ENCODE measurements around the gene PRDM1. TPM values are rescaled to one million over a fixed set of nuclear protein-coding genes. Genes with fewer than 3 reads are reported as not detected.
A peak's percentile ranks its signal among the peaks of the same experiment; 100 is the strongest.

PRDM1 gene
- polyA plus RNA-seq (2011; rRNA removed) (4.6 and 5.2 TPM in 2 replicates), polyA minus RNA-seq (2011; rRNA and poly(A)+ RNA removed) (10.7 and 12.6 TPM in 2 replicates)

DNA sequence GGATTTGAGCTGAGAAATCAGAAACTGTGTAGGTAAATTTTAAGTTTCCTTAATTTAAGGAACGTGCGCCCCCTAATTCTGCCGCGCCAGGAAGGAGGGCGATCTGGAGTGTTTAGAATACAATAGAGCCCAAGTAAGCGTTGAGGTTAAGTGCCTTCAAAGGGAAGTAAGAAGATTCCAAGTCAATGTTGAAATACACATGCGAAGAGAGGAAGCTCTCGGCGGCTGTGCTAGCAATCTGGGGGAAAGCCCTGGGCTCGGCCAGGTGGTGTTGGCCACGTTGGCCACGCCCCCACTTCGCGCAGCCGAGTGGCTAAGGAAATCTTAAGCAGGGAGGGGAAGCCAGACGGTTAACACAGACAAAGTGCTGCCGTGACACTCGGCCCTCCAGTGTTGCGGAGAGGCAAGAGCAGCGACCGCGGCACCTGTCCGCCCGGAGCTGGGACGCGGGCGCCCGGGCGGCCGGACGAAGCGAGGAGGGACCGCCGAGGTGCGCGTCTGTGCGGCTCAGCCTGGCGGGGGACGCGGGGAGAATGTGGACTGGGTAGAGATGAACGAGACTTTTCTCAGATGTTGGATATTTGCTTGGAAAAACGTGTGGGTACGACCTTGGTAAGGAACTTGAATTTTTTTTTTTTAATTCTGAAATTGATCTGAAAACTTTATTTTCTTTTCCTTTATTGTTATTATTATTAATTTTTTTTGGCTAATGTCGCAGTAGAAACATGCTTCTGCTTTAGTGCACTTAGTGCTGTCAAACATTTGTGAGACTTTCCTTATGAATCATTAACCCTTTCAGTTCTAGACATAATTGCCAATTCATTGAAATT, at the start of gene PRDM1:
Gene PRDM1 (plus strand): TSS at position 353 of the 830 bp plus-strand sequence. CDS start 218 bp downstream, at position 571.
- CTCF ChIA-PET, result interaction anchor here (0.6 to 3.3 kb wide), 21 partner anchors 8 to 654 kb away, joined by 3 to 26 read pairs (median 3); no protein-coding TSS in a partner anchor
- peak; percentile 20; the same call in 1 of the 2 replicates for TF ChIP-seq CTCF (IDR thresholded peaks at IDR 0.05; ENCODE audit: insufficient read depth, low read depth, low read length)
- Histone ChIP-seq H3K36me3 (ENCODE audit: control insufficient read depth, insufficient read depth, low read length) (no peaks in the 10 kb centered on the region), H3K4me3 (ENCODE audit: low read depth, low read length) (peak within 1 kb of the TSS; percentile 73), H3K27me3 (ENCODE audit: control insufficient read depth, insufficient read depth, low read length) (no peaks in the 10 kb centered on the region)
- POLR2A ChIA-PET, result interaction anchor here (0.7 kb wide), 1 partner anchor 505 kb away, joined by 4 read pairs; no protein-coding TSS in a partner anchor
- DNase-seq (ENCODE audit: low read depth), result no peak

DNA sequence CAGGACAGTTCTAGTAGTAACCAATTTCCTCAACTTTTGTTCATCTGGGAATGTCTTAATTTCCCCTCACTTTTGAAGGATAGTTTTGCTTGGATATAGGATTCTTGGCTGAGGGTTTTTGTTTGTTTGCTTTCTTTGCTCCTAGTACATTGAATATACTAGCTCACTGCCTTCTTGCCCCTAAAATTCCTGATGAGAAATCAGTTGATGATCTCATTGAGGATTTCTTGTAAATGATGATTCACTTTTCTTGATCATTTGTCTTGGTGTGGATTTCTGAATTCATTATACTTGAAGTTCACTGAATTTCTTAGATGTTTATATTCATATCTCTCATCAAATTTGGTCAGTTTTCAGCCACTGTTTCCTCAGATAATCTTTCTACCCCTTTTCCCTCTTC, 49.1 kb upstream of the PRDM1 start:
- Histone ChIP-seq H3K4me3 (ENCODE audit: low read depth, low read length) (no peak overlapping the region), H3K36me3 (ENCODE audit: control insufficient read depth, insufficient read depth, low read length) (no peaks in the 10 kb centered on the region), H3K27me3 (ENCODE audit: control insufficient read depth, insufficient read depth, low read length) (no peaks in the 10 kb centered on the region)
- TF ChIP-seq CTCF (IDR thresholded peaks at IDR 0.05; ENCODE audit: insufficient read depth, low read depth, low read length), result no peak
- CTCF ChIA-PET, result interaction anchor here (0.6 kb wide), 1 partner anchor 12 kb away, joined by 3 read pairs; no protein-coding TSS in a partner anchor
- POLR2A ChIA-PET, result no interaction called here
- peak; percentile 31 for DNase-seq (ENCODE audit: low read depth)

- no peak for DNase-seq (ENCODE audit: low read depth)
Measured at GRCh38 chr6:106039897-106040592, 46.1 kb upstream of the PRDM1 start.

DNA sequence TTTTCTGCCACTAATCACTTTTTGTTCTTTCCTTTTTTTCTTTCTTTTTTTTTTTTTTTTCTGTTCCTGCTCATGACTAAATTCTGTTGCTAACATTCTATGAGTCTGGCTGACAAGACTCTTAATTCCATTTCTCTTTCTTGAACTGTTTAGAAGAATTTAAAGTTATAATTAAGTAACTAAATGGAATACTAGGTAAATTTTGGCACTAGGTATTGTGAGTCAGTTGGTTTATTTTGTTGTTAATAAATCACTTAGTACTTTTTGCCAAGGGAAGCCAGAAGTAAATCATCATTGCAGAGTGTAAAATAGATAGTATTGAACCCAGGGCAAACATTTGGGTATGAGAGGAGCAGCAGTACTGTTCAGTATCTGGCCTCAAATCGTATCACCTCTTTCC, 42.0 kb upstream of the PRDM1 start:
- H3K4me3 ChIP-seq (ENCODE audit: low read depth, low read length), result no peak overlapping the region
- no peaks in the 10 kb centered on the region for H3K27me3 ChIP-seq (ENCODE audit: control insufficient read depth, insufficient read depth, low read length)
- CTCF ChIA-PET, result no interaction called here
- DNase-seq (ENCODE audit: low read depth), result no peak
- POLR2A ChIA-PET, result no interaction called here
- no peaks in the 10 kb centered on the region for H3K36me3 ChIP-seq (ENCODE audit: control insufficient read depth, insufficient read depth, low read length)
- no peak for TF ChIP-seq CTCF (IDR thresholded peaks at IDR 0.05; ENCODE audit: insufficient read depth, low read depth, low read length)

More at GRCh38 chr6:106039897-106040592, 46.1 kb upstream of the PRDM1 start:
- POLR2A ChIA-PET, result interaction anchor here (0.6 kb wide), 1 partner anchor 153 kb away, joined by 3 read pairs; no protein-coding TSS in a partner anchor
- no peaks in the 10 kb centered on the region for H3K27me3 ChIP-seq (ENCODE audit: control insufficient read depth, insufficient read depth, low read length)
- H3K4me3 ChIP-seq (ENCODE audit: low read depth, low read length), result no peak overlapping the region
- no peak for TF ChIP-seq CTCF (IDR thresholded peaks at IDR 0.05; ENCODE audit: insufficient read depth, low read depth, low read length)
- CTCF ChIA-PET, result interaction anchor here (0.5 to 1.2 kb wide), 4 partner anchors 8 to 240 kb away, joined by 3 read pairs; no protein-coding TSS in a partner anchor
- no peaks in the 10 kb centered on the region for H3K36me3 ChIP-seq (ENCODE audit: control insufficient read depth, insufficient read depth, low read length)

DNA sequence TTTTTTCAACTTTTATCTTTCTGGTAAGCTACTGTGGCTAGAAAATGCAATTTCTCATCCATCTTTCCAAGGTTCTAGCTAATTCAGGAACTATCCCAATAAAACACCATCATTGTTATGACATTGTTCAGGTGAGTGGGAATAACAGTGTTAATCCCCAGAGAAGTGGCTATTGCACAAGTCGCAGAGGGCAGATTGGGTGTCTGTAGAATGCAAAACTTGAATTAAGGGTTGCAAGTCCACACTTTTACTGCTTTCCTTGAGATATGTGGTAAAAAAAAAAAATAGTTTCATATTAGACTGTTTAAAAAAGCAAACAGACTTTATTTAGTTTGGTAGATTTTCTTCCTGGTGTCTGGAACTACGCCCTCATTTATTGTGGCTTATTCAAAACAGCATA, 41.1 kb upstream of the PRDM1 start:
- Histone ChIP-seq H3K4me3 (ENCODE audit: low read depth, low read length) (no peak overlapping the region), H3K27me3 (ENCODE audit: control insufficient read depth, insufficient read depth, low read length) (no peaks in the 10 kb centered on the region), H3K36me3 (ENCODE audit: control insufficient read depth, insufficient read depth, low read length) (no peaks in the 10 kb centered on the region)
- DNase-seq (ENCODE audit: low read depth), result no peak
- ChIA-PET POLR2A (no interaction called here), CTCF (no interaction called here)
- no peak for TF ChIP-seq CTCF (IDR thresholded peaks at IDR 0.05; ENCODE audit: insufficient read depth, low read depth, low read length)

Measured in BJ (cell line).